ENCODE results near the gene CHKB.

CHKB gene

GRCh38 chr22:50599816-50600455 is 17.3 kb upstream of the CHKB start:
- DNase-seq (ENCODE audit: low spot score), result no peak

GRCh38 chr22:50597097-50597496 is 14.4 kb upstream of the CHKB start:
- DNase-seq (ENCODE audit: low spot score), result no peak

- no peak for DNase-seq (ENCODE audit: low spot score)
Measured at GRCh38 chr22:50595189-50595588, 12.5 kb upstream of the CHKB start.

- no peak for DNase-seq (ENCODE audit: low spot score)
Measured at GRCh38 chr22:50587407-50587806, 4.8 kb upstream of the CHKB start.

- DNase-seq (ENCODE audit: low spot score), result no peak
Measured at GRCh38 chr22:50586416-50586815, 3.8 kb upstream of the CHKB start.

- no peak for DNase-seq (ENCODE audit: low spot score)
Measured at GRCh38 chr22:50585781-50586180, 3.1 kb upstream of the CHKB start.

GRCh38 chr22:50585238-50585637 is 2.6 kb upstream of the CHKB start:
- no peak for DNase-seq (ENCODE audit: low spot score)

- DNase-seq (ENCODE audit: low spot score), result no peak
Measured at GRCh38 chr22:50584106-50585096, 1.8 kb upstream of the CHKB start.

GRCh38 chr22:50583294-50583861 is 729 bp upstream of the CHKB start:
- no peak for DNase-seq (ENCODE audit: low spot score)

- DNase-seq (ENCODE audit: low spot score), result no peak
Measured at GRCh38 chr22:50581950-50582492, 628 bp downstream of the CHKB start.

- DNase-seq (ENCODE audit: low spot score), result no peak
Measured at GRCh38 chr22:50581031-50581949, 1.4 kb downstream of the CHKB start.

- DNase-seq (ENCODE audit: low spot score), result no peak
Measured at GRCh38 chr22:50579752-50580151, 2.9 kb downstream of the CHKB start.

GRCh38 chr22:50578776-50579310 is 3.8 kb downstream of the CHKB start:
- no peak for DNase-seq (ENCODE audit: low spot score)

- DNase-seq (ENCODE audit: low spot score), result no peak
Measured at GRCh38 chr22:50577987-50578775, 4.5 kb downstream of the CHKB start, which contains the start of gene CPT1B. Gene CPT1B, minus strand, starts transcription at chr22:50578427. Its CDS starts 512 bp downstream, at chr22:50577915.

GRCh38 chr22:50577697-50577986 is 5.0 kb downstream of the CHKB start:
- no peak for DNase-seq (ENCODE audit: low spot score)

GRCh38 chr22:50576806-50577696 is 5.6 kb downstream of the CHKB start:
- no peak for DNase-seq (ENCODE audit: low spot score)

- no peak for DNase-seq (ENCODE audit: low spot score)
Measured at GRCh38 chr22:50576070-50576469, 6.6 kb downstream of the CHKB start.

GRCh38 chr22:50575426-50575941 is 7.2 kb downstream of the CHKB start:
- DNase-seq (ENCODE audit: low spot score), result no peak

- no peak for DNase-seq (ENCODE audit: low spot score)
Measured at GRCh38 chr22:50574383-50574755, 8.3 kb downstream of the CHKB start.
